Astrocyte (in vitro differentiated cells and primary cell): ENCODE measurements around the gene EXO1.
"Not testable (repeated sequence)": the region's sequence is repeated elsewhere in the genome, so short reads cannot be mapped to it uniquely, and the experiment has no call there.

Experiments used
- CTCF ChIP-seq: IDR thresholded peaks from 2 replicates; pipeline ENCODE4 v1.5.1; 2011; ENCODE audit warnings: low read depth, mild to moderate bottlenecking, inconsistent platforms, low read length, moderate library complexity; ENCODE audit not compliant: insufficient read depth
- EZH2 ChIP-seq: IDR thresholded peaks from 2 replicates; pipeline ENCODE4 v1.6.1; 2012; ENCODE audit warnings: mild to moderate bottlenecking, low read length, inconsistent platforms; ENCODE audit not compliant: insufficient read depth

GRCh38 chr1:241804706-241805105, 43.3 kb upstream of the EXO1 start:
- not testable (repeated sequence) for TF ChIP-seq CTCF, EZH2
